HG03439 (cell line): ENCODE data around the gene TNFSF8.

Experiments used
- ATAC-seq: cut with Tn5 transposase; IDR thresholded peaks from one replicate; pipeline ENCODE4 v1.9.1; 2021; ENCODE audit warnings: mild to moderate bottlenecking, moderate library complexity; ENCODE audit not compliant: unreplicated experiment

Gene TNFSF8

GRCh38 chr9:114880291-114880745 is 50.1 kb downstream of the TNFSF8 start:
- ATAC-seq, result no peak

GRCh38 chr9:114878879-114879564 is 51.4 kb downstream of the TNFSF8 start:
- no peak for ATAC-seq

GRCh38 chr9:114869845-114870244 is 60.5 kb downstream of the TNFSF8 start:
- no peak for ATAC-seq

DNA sequence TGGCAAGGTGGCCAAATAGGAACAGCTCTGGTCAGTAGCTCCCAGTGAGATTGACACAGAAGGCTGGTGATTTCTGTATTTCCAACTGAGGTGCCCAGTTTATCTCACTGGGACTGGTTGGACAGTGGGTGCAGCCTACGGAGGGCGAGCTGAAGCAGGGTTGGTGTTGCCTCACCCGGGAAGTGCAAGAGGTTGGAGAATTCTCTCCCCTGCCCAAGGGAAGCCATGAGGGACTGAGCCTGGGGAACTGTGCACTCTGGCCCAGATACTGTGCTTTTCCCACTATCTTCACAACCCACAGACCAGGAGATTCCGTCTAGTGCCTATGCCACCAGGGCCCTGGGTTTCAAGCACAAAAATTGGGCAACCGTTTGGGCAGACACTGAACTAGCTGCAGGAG is 61.0 kb downstream of the TNFSF8 start:
- no peak for ATAC-seq

DNA sequence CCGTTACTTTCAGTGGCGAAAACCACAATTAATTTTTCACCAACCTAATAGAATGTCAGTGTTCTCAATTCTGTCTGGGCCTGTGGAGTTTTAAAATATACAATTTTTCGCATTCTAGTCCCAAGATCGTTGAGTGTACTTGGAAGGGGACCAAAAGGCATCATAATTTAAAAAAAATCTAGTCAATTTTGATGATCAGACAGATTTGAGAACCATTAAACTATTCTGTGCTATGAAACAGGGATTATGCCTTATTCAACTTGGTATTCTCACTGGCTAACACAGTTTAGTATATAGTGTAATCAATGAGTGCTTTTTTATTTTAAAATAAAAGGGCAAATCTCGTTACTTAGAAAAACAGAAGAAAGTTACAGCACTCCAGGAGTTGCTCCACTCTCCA is 63.1 kb downstream of the TNFSF8 start:
- ATAC-seq, result no peak

GRCh38 chr9:114864471-114864870 is 65.9 kb downstream of the TNFSF8 start:
- no peak for ATAC-seq

GRCh38 chr9:114861922-114862605 is 68.3 kb downstream of the TNFSF8 start:
- ATAC-seq, result no peak

DNA sequence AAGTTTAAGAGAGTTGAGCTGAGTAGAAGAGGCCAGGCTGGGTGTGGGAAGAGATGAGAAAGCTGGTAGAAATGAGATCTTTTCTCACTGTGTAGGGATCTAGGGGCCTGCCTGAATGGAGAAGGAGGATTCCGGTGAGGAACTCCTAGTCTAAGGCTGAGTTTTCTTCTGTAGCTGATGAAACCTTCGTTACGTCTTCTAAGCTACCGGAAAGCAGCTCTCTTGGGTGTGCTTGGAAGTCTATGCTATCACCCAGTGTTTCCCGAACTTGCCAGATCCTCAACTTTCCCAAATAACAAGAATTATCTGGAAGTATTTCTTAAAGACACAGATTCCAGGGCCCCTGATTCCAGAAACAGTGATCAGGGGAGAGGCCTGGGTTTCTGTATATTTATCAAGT is 69.1 kb downstream of the TNFSF8 start:
- no peak for ATAC-seq

GRCh38 chr9:114860187-114860586 is 70.2 kb downstream of the TNFSF8 start:
- no peak for ATAC-seq

DNA sequence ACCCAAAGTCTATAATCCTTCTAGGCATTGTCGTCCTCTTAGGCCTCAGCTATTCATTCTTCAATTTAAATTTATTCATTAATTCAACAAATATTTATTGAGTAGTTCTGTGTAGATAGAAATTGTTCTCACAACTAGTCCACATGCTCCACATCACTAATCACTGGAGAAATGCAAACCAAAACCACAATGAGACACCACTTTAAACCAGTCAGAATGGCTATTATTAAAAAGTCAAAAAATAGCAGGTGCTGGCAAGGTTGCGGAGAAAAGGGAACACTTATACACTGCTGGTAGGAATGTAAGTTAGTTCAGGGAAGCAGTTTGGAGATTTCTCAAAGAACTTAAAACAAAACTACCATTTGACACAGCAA is 73.5 kb downstream of the TNFSF8 start:
- no peak for ATAC-seq

- no peak for ATAC-seq
These were observed 74.0 kb downstream of the TNFSF8 start for GRCh38 chr9:114856215-114856941.

DNA sequence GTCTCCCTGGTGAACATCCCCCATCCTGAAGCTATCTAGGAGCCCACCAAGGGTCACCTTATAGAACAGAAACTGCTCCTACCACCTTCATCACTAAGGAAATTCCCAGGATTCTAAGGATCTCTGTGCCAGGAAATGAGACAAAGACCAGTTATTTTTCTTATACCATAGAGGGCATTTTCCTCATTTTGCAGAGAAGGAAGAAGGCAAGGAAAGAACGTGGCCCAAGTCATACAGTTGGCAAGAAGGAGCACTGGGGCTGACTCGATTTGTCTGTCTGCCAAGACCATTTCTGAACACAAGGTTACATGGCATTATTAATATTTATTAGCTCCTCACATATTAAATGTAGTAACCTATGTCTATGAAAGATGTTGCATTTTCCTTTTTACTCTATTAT is 74.9 kb downstream of the TNFSF8 start:
- ATAC-seq, result no peak

GRCh38 chr9:114854736-114855355 is 75.5 kb downstream of the TNFSF8 start:
- ATAC-seq, result no peak

GRCh38 chr9:114853071-114853855 is 77.1 kb downstream of the TNFSF8 start:
- no peak for ATAC-seq

DNA sequence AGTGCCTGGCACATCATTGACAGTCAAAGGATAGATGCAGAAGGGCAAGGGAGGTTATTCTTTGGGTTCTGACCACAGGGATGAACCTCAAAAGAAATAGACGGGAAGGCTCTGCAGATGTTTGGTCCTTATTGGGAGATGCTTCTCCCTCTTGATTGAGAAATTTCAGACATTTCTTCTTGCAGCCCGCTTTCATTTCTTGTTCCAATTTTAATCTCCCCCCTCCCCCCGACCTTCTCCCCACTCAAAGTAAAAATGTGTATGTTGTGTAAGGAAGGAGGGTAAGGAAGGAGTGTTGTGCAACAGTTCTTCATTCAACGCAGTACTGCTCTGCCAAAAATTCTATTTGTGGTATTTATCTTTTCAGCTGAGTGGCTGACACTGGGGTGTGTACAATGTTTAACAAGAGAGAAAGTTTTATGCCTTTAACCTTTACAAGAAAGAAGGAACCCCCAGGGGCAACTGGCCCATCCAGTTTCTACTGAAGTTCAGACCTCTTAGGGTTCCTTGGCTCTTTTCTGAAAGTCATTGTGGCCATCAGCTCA is 78.3 kb downstream of the TNFSF8 start:
- no peak for ATAC-seq

- ATAC-seq, result no peak
These were observed 79.1 kb downstream of the TNFSF8 start for GRCh38 chr9:114851306-114851705.
